Activated CD4-positive, alpha-beta T cell treated with anti-CD3 and anti-CD28 coated beads, Interleukin-2, Interleukin-6, amounts not matched to agents 100 ng/mL and 50 ng/mL, durations not matched to agents 16 hours and 8 hours (primary cell): Measurements from ENCODE around the gene CRYGA.
"Not testable (repeated sequence)": the region's sequence is repeated elsewhere in the genome, so short reads cannot be mapped to it uniquely, and the experiment has no call there.

Experiments
- DNase-seq: peaks from one replicate; pipeline ENCODE4 v3.0.0-alpha.2; 2020

CRYGA gene

DNA sequence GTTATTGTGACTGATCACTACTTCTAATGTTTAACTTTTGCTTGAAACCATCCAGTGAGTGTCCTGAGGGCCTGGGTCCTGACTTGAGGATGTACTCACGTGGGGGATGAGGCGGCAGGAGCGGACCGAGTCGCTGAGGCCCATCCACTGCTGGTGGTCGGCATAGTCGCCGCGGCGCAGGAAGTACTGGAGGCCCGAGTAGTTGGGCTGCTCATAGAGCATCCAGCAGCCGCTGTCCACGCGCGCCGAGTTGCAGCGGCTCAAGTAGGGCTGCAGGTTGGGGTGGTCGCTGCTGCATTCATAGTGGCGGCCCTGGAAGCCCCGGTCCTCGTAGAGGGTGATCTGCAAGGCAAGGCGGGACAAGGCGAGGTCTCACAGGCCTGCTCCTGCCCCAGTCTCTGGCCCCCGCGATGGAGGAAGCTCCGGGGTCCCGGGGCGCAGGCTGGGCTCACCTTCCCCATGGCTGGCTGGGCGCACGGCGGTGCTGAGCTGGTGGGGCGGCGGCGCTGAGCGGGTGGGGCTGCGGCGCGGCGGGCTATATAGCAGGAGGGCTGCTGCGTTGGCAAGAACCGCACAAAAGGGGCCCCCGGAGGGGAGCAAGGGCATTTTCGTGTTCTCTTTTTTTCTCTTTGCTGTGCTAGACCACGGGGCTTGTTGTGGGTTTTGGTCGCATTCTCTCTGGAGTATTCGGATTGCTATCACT is 39.2 kb downstream of the CRYGA start, which contains the start of gene CRYGD:
TSS of gene CRYGD (minus strand) at position 512 of the 703 bp plus-strand sequence. CDS start at position 461, 51 bp downstream.
- DNase-seq: not testable (repeated sequence)

DNA sequence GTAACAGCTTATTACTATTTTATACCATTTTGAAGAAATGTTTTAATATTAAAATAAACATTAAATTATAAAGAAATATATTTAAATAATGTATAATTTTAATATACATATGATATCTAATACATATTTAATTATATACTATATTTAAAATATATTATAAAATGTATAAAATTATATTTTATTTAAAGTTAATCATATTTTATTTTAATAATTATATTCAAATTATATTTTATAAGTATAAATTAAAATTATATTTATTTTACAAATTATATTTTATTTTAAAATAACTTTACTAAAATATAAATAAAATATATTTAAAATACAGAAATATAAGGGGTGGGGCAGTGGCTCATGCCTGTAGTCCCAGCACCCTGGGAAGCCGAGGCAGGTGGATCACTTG is 41.1 kb downstream of the CRYGA start:
- no peak for DNase-seq

DNA sequence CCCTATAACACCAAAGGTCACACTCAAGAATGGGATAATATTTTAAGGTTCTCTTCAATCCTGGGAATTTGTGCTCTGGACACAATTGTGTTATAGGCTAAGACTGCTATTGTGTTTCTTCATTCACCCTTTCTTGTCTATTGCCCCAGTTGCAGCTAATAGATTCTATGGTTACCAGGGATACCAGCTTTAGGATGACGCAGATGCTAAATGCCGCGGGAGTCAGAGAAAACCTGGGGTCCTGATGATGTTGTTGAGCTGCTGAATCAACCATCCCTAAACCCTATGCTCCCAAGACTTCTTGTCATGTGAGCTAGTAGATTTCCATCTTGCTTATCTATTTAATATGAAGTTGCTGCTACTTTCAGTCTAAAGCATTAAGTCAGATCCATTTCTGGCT is 44.5 kb downstream of the CRYGA start:
- DNase-seq: no peak

DNA sequence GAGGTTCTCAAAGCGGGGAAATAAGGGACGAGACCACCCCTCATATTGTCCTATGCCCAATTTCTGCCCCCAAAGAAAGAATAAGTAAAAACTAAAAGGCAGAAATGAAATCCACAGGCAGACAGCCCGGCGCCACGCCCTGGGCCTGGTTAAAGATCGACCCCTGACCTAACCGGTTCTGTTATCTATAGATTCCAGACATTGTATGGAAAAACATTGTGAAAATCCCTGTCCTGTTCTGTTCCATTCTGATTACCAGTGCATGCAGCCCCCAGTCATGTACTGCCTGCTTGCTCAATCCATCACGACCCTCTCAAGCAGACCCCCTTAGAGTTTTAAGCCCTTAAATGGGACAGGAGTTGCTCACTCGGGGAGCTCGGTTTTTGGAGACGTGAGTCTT is 46.0 kb downstream of the CRYGA start:
- DNase-seq: not testable (repeated sequence)

DNA sequence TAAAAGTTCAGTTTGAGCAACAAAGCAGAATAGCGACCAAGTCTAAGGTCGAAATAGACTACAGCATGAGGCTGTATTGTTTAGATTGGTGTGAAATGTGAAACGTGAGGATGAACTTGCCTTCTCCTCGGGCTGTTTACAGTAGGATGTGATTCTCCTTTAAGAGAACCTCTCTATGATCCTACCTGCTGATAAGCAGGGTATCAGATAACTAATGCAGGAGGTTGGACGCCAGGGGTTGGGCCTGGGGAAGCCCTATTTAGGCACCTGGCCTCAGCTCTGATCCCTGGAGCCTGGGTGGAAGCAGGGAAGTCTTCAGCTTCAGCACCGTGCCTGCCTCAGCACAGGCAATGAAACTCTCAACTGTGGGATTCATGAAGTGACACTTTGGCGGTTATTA is 50.4 kb downstream of the CRYGA start:
- no peak for DNase-seq

DNA sequence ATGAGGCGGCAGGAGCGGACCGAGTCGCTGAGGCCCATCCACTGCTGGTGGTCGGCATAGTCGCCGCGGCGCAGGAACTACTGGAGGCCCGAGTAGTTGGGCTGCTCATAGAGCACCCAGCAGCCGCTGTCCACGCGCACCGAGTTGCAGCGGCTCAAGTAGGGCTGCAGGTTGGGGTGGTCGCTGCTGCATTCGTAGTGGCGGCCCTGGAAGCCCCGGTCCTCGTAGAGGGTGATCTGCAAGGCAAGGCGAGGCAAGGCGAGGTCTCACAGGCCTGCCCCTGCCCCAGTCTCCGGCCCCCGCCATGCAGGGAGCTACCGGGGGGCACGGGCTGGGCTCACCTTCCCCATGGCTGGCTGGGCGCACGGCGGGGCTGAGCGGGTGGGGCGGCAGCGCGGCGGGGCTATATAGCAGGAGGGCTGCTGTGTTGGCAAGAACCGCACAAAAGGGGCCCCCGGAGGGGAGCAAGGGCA is 51.1 kb downstream of the CRYGA start:
- not testable (repeated sequence) for DNase-seq
